CD4-positive, alpha-beta memory T cell (primary cell): ENCODE measurements around the gene TMEM240. TPM values are rescaled to one million over a fixed set of nuclear protein-coding genes. Genes with fewer than 3 reads are reported as not detected.
"Not testable (repeated sequence)": the region's sequence is repeated elsewhere in the genome, so short reads cannot be mapped to it uniquely, and the experiment has no call there.

Experiments used
- CTCF ChIA-PET: fragments of 350-600 bp; sonication (Branson Sonifier 250); formaldehyde crosslinking; loops from one replicate; lab custom pipeline; 2021; ENCODE audit warnings: inconsistent platforms; ENCODE audit not compliant: partially characterized antibody; lab: Charles Lee
- POLR2A ChIA-PET: fragments of 350-600 bp; sonication (Branson Sonifier 250); formaldehyde crosslinking; loops from one replicate; lab custom pipeline; 2021; ENCODE audit not compliant: partially characterized antibody; lab: Charles Lee
- DNase-seq, 5 donors: peaks; one replicate each; pipeline versions ENCODE4 v3.0.0 to v3.0.0-alpha.2; 2020 to 2022; ENCODE audit warnings: mixed read lengths in 1 of 5
- H3K27ac ChIP-seq: one replicate; pipeline ENCODE4 v1.7.0; 2013; ENCODE audit warnings: low read depth, low read length
- H3K27me3 ChIP-seq: 2 replicates; pipeline ENCODE4 v1.7.0; 2013; ENCODE audit warnings: mild to moderate bottlenecking, low read length, moderate library complexity; ENCODE audit not compliant: insufficient read depth
- H3K36me3 ChIP-seq: 2 replicates; pipeline ENCODE4 v1.7.0; 2013; ENCODE audit warnings: mild to moderate bottlenecking, low read length, moderate library complexity; ENCODE audit not compliant: insufficient read depth
- H3K4me1 ChIP-seq: 2 replicates; pipeline ENCODE4 v1.7.0; 2013; ENCODE audit warnings: mild to moderate bottlenecking, low read length, moderate library complexity; ENCODE audit not compliant: insufficient read depth
- H3K4me3 ChIP-seq, 2 donors: one replicate each; pipeline ENCODE4 v1.7.0; 2013; ENCODE audit warnings: low read length in 2 of 2, mild to moderate bottlenecking in 1 of 2
- H3K9me3 ChIP-seq, 2 donors: one replicate each; pipeline ENCODE4 v1.7.0; 2013; ENCODE audit warnings: low read length in 2 of 2, control low read depth in 1 of 2; ENCODE audit not compliant: control insufficient read depth in 1 of 2
- H3K27ac Mint-ChIP-seq, 7 donors: one replicate each; pipeline ENCODE4 v1.8.0; 2020 to 2021; ENCODE audit warnings: mixed read lengths in 7 of 7, mild to moderate bottlenecking in 6 of 7, inconsistent platforms in 3 of 7, moderate library complexity in 3 of 7
- H3K27me3 Mint-ChIP-seq, 2 donors: one replicate each; pipeline ENCODE4 v1.8.0; 2020 to 2021; ENCODE audit warnings: mixed read lengths in 2 of 2
- H3K36me3 Mint-ChIP-seq, 2 donors: one replicate each; pipeline ENCODE4 v1.8.0; 2020 to 2021; ENCODE audit warnings: mixed read lengths in 2 of 2, inconsistent platforms in 1 of 2, mild to moderate bottlenecking in 1 of 2
- H3K4me1 Mint-ChIP-seq, 4 donors: one replicate each; pipeline ENCODE4 v1.8.0; 2020 to 2021; ENCODE audit warnings: mixed read lengths in 4 of 4, mild to moderate bottlenecking in 1 of 4
- H3K4me3 Mint-ChIP-seq, 8 donors: one replicate each; pipeline ENCODE4 v1.8.0; 2020 to 2021; ENCODE audit warnings: mixed read lengths in 8 of 8, mild to moderate bottlenecking in 7 of 8, moderate library complexity in 6 of 8, inconsistent platforms in 3 of 8
- H3K9me3 Mint-ChIP-seq, 8 donors: one replicate each; pipeline ENCODE4 v1.8.0; 2020 to 2021; ENCODE audit warnings: mixed read lengths in 8 of 8, mild to moderate bottlenecking in 5 of 8, inconsistent platforms in 3 of 8, moderate library complexity in 1 of 8
- intact Hi-C: fragments of 100-400 bp; cut with micrococcal nuclease; formaldehyde crosslinking; loops from one replicate; pipeline ENCODE4 v1.15.1; 2023
- polyA plus RNA-seq, 2 donors: library from polyadenylated mRNA; unstranded; fragments of 300-500 nt; fragmentation: Illumina TruSeq; gene quantifications; one replicate each; pipeline ENCODE4 v1.2.3, GENCODE V29; 2021
- total RNA-seq, 2 experiments: library from RNA; stranded (reverse); gene quantifications; one replicate each; pipeline ENCODE4 v1.2.3, GENCODE V29; 2021

Gene TMEM240
- total and polyA plus RNA-seq, 4 experiments from 2014 or later = 1.8 to 2.8 TPM; not detected in 2

DNA sequence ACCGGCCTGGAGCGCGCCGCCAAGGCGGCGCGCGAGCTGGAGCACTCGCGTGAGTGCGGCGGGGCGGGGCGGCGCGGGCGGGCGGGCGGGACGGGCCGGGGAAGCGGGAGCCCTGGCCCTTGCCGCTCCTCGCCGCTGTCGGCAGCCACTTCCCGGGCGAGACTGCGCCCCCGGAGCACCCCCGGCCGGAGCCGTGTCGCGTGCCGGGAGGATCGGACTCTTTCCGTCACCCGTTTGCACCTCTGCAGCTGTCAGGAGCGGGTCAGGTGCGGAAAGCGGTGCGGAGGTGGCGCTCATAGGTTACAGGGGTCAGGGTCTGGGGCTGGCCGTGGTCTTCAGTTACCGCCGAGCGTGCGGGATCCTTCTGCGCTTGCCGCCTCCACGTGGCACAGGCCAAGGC lies 28.0 kb downstream of the TMEM240 start:
- POLR2A ChIA-PET, H3K9me3 Mint-ChIP-seq, H3K36me3 Mint-ChIP-seq, H3K27me3 Mint-ChIP-seq, H3K4me1 ChIP-seq, H3K4me3 ChIP-seq, H3K36me3 ChIP-seq, H3K9me3 ChIP-seq, CTCF ChIA-PET, H3K27me3 ChIP-seq, H3K27ac ChIP-seq: not testable (repeated sequence)
- peak in 4 of 5 donors; percentile 24 to 26 (median 25) for DNase-seq
- H3K27ac Mint-ChIP-seq = peak overlapping the region in 1 of 7 donors; percentile 48
- peak overlapping the region; percentile 57 to 81 (median 70) for H3K4me3 Mint-ChIP-seq
- H3K4me1 Mint-ChIP-seq = peaks cover 5 to 19% (median 11%) of the 10 kb centered on the region in 4 donors
- intact Hi-C loops = loop anchor here (2.0 kb wide), 1 partner anchor 62 kb away; the partner anchor contains the start of gene SSU72

GRCh38 chr1:1511533-1512285 lies 28.7 kb downstream of the TMEM240 start, which contains the start of gene ATAD3A:
Gene ATAD3A (plus strand): TSS chr1:1512162. CDS start chr1:1512269, 107 bp downstream.
- intact Hi-C loops = loop anchor here (2.0 kb wide), 2 partner anchors 41 to 63 kb away; partner anchors contain the start of genes ATAD3B and SSU72
- Histone ChIP-seq H3K4me3 (peak within 1 kb of the TSS; percentile 73 to 91), H3K27ac (peak within 1 kb of the TSS; percentile 94), H3K9me3 (no peaks in the 10 kb centered on the region), H3K27me3 (no peaks in the 10 kb centered on the region), H3K4me1 (peaks cover 6% of the 10 kb centered on the region), H3K36me3 (no peaks in the 10 kb centered on the region)
- Mint-ChIP-seq H3K4me1 (peaks cover 5 to 19% (median 11%) of the 10 kb centered on the region in 4 donors), H3K36me3 (peaks cover 0 to 5% of the 10 kb centered on the region in 2 donors), H3K9me3 (peaks cover 0 to 5% (median 0%) of the 10 kb centered on the region in 8 donors), H3K27ac (peak within 1 kb of the TSS; percentile 91 to 98 (median 96)), H3K4me3 (peak within 1 kb of the TSS; percentile 90 to 96 (median 93)), H3K27me3 (no peaks in the 10 kb centered on the region)
- ChIA-PET POLR2A (interaction anchor here (0.6 to 1.9 kb wide), 2 partner anchors 104 to 136 kb away, joined by 3 to 8 read pairs; partner anchors contain the start of gene MIB2), CTCF (no interaction called here)
- DNase-seq = peak; percentile 94 to 95 (median 94)

DNA sequence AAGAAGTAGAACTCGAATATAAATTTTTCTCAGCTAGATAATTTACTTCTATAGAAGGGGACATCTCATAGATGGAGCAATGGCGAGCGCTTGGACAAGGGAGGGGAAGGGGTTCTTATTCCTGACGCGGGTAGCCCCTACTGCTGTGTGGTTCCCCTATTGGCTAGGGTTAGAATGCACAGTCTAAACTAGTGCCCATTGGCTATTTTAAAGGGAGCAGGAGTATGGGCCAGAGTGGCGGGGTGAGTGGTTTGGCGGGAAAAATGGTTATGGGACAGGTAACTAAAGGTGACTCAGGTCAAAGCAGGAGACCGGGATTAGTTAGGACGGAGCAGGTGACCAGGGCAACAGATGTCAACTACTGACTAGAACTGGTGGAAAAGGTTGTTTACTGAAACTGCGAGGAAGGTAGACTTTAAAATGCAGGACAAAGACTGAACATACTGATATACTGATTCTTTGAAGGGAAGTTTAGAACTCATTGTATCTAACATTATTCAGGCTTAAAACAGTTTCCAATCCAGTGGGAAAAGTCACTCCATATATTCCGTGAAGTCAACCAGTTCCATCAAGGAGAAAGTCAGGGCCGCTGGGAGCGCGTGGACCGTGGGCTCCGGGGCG lies 29.4 kb downstream of the TMEM240 start:
- peaks cover 6% of the 10 kb centered on the region for H3K4me1 ChIP-seq
- intact Hi-C loops = loop anchor here (2.0 kb wide), 1 partner anchor 40 kb away; the partner anchor contains the start of gene ATAD3B
- H3K27ac Mint-ChIP-seq = peak overlapping the region; percentile 86 to 97 (median 93)
- DNase-seq = no peak
- peak overlapping the region; percentile 57 to 91 for H3K4me3 ChIP-seq
- ChIA-PET POLR2A (interaction anchor here (0.6 to 1.9 kb wide), 2 partner anchors 104 to 135 kb away, joined by 3 to 8 read pairs; partner anchors contain the start of gene MIB2), CTCF (no interaction called here)
- H3K27me3 Mint-ChIP-seq = no peaks in the 10 kb centered on the region
- peak overlapping the region; percentile 82 to 93 (median 92) for H3K4me3 Mint-ChIP-seq
- peaks cover 0 to 5% (median 0%) of the 10 kb centered on the region in 8 donors for H3K9me3 Mint-ChIP-seq
- peaks cover 0 to 5% of the 10 kb centered on the region in 2 donors for H3K36me3 Mint-ChIP-seq
- H3K9me3 ChIP-seq = no peaks in the 10 kb centered on the region
- peaks cover 5 to 19% (median 11%) of the 10 kb centered on the region in 4 donors for H3K4me1 Mint-ChIP-seq
- no peaks in the 10 kb centered on the region for H3K27me3 ChIP-seq
- H3K27ac ChIP-seq = peak overlapping the region; percentile 94
- no peaks in the 10 kb centered on the region for H3K36me3 ChIP-seq

DNA sequence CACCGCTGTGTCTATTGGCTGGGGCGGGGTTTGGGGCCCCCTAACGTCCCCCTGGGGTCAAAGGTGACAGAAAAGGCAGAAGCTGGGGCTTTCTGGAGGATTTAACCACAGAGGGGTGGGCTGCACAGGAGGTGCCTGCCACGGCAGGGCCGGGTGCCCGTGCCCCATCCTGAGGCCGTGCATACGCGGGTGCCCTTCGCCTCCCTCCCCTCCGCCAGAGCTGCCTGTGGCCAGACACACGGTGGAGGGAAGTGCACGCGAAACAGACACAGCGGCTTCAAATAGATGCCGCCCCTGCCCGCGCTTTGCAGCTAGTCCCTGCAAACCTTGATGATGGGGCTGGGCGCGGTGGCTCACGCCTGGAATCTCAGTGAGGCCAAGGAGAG lies 31.0 kb downstream of the TMEM240 start:
- H3K4me3 Mint-ChIP-seq = not testable (repeated sequence)

GRCh38 chr1:1508775-1509464 lies 31.5 kb downstream of the TMEM240 start:
- H3K4me1 ChIP-seq, H3K27ac ChIP-seq, POLR2A ChIA-PET, H3K27ac Mint-ChIP-seq, H3K36me3 Mint-ChIP-seq, H3K4me3 Mint-ChIP-seq, DNase-seq, H3K36me3 ChIP-seq, H3K27me3 ChIP-seq, intact Hi-C loops, H3K4me3 ChIP-seq, CTCF ChIA-PET, H3K27me3 Mint-ChIP-seq, H3K9me3 Mint-ChIP-seq, H3K9me3 ChIP-seq: not testable (repeated sequence)
- H3K4me1 Mint-ChIP-seq = peaks cover 12 to 30% (median 19%) of the 10 kb centered on the region in 4 donors

More for the DNA sequence above, 31.0 kb downstream of the TMEM240 start:
- H3K4me1 ChIP-seq, H3K9me3 Mint-ChIP-seq, H3K36me3 Mint-ChIP-seq, H3K27me3 ChIP-seq, H3K4me3 ChIP-seq, H3K9me3 ChIP-seq, POLR2A ChIA-PET, H3K36me3 ChIP-seq, H3K27me3 Mint-ChIP-seq, H3K27ac Mint-ChIP-seq, intact Hi-C loops, CTCF ChIA-PET, H3K27ac ChIP-seq, DNase-seq: not testable (repeated sequence)
- peaks cover 12 to 31% (median 20%) of the 10 kb centered on the region in 4 donors for H3K4me1 Mint-ChIP-seq

- no peaks in the 10 kb centered on the region for H3K27me3 ChIP-seq
- Mint-ChIP-seq H3K4me3 (peak overlapping the region in 1 of 8 donors; percentile 10), H3K4me1 (peaks cover 12 to 27% (median 17%) of the 10 kb centered on the region in 4 donors), H3K27me3 (no peaks in the 10 kb centered on the region), H3K9me3 (peaks cover 0 to 5% (median 0%) of the 10 kb centered on the region in 8 donors), H3K36me3 (peaks cover 0 to 5% of the 10 kb centered on the region in 2 donors), H3K27ac (peak overlapping the region in 1 of 7 donors; percentile 48)
- H3K4me3 ChIP-seq = no peak overlapping the region
- H3K27ac ChIP-seq = no peak overlapping the region
- ChIA-PET CTCF (no interaction called here), POLR2A (no interaction called here)
- no peak for DNase-seq
- intact Hi-C loops = no loop called here
- H3K4me1 ChIP-seq = peaks cover 9% of the 10 kb centered on the region
- H3K9me3 ChIP-seq = no peaks in the 10 kb centered on the region
- no peaks in the 10 kb centered on the region for H3K36me3 ChIP-seq
Observed at GRCh38 chr1:1507305-1507704, 33.1 kb downstream of the TMEM240 start.
